ENCODE data around the gene SLC22A31.
"Not testable (repeated sequence)": the region's sequence is repeated elsewhere in the genome, so short reads cannot be mapped to it uniquely, and the experiment has no call there.

The SLC22A31 gene

DNA sequence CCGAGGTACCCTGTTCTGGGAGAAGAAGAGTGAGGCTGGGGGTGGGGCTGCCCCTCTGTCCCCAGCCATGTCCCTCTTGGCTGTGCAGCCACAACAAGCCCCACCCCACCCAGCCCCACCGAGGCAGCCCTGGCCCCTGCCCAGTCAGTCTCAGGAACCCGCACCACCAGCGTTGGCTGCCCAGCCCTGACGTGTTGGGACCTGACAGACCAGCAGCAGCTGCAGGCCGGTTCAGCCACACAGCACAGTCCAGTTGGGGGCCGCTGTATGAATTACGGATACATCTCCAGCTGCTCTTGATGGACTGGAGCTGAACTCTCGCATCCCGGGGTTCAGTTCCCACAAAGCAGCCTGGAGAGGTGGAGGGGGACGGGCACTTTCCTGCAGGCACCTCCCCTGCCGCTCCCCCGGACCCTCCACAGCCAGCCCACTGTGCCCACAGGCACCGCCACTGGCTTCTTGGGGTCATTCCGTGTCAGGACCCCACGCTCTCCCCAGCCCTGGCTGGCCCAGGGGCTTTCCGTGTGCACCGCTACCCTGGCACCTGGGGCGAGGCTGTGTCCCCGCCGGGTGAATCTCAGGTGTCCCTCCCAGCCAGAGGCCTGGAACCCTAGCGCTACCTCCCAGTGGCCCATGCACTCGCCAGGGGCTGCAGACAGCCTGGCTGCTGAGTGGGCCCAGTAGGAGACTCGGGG lies 21.7 kb downstream of the SLC22A31 start:
- DNase-seq (ENCODE audit: low read depth in 2 of 2): no peak

DNA sequence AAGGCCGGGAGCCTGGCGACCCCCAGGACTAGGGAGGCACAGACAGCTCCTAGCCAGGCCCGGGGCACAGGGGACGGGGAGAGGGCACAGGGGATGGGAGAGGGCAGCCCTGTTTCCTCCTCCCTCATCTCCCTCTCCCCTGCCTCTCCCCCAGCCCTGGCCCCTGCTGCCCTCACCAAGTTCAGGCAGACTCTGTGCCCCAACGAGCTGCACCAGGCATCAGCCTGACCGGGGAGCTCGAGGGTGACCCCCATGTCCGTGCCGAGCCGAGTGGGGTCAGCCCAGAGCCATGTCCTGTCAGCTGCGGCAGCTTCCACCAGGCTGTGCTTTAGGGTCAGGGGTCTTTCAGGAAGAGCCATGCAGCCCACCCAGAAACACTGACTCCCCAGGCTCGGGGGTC lies 22.8 kb downstream of the SLC22A31 start:
- DNase-seq (ENCODE audit: low read depth in 2 of 2): no peak

DNA sequence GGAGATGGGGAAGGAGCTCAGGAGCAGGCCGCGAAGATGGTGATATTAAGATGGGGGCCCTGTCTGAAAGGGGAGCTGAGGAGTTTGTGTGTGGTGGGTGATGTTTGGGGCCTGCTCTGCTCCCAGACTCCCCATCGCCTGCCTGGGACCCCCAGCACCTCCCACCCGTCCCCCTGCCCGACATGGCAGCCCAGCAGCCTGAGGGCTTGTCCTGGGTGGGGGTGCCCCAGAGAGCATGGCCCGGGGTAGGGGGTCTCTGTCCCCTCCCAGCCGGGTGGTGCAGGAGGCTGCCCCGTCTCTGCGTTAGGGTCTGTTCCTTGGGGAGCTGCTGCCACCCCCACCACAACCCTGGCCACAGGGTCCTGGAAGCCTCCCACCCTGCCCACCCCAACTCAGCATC lies 23.6 kb downstream of the SLC22A31 start:
- DNase-seq (ENCODE audit: low read depth in 2 of 2): no peak

DNA sequence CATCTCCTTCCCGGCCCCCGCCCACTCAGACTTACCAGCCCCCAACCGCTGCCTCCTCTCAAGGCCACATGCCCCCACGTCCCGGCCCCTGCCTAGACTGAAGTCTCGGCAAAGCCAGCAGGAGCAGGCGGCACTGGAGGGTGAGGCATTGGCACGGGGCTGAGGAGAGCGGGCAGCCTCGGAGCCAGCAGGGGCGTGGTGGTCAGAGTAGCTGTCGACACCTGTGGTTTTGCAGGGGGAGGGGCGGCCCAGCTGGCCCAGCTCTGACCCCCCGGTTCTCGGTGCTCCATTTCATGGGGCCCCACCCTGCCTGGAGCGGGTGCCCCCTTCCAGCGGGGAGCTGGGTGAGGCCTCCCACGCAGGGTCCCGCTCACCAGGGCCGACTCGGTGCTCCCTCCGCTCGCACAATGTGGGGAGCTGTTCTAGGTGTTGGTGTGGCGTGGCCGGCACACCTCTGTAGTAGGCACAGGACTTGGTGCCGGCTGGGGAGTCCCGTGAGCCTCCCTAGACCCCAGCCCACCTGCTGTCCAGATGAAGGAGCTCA lies 24.1 kb downstream of the SLC22A31 start:
- DNase-seq (ENCODE audit: low read depth in 2 of 2): no peak

DNA sequence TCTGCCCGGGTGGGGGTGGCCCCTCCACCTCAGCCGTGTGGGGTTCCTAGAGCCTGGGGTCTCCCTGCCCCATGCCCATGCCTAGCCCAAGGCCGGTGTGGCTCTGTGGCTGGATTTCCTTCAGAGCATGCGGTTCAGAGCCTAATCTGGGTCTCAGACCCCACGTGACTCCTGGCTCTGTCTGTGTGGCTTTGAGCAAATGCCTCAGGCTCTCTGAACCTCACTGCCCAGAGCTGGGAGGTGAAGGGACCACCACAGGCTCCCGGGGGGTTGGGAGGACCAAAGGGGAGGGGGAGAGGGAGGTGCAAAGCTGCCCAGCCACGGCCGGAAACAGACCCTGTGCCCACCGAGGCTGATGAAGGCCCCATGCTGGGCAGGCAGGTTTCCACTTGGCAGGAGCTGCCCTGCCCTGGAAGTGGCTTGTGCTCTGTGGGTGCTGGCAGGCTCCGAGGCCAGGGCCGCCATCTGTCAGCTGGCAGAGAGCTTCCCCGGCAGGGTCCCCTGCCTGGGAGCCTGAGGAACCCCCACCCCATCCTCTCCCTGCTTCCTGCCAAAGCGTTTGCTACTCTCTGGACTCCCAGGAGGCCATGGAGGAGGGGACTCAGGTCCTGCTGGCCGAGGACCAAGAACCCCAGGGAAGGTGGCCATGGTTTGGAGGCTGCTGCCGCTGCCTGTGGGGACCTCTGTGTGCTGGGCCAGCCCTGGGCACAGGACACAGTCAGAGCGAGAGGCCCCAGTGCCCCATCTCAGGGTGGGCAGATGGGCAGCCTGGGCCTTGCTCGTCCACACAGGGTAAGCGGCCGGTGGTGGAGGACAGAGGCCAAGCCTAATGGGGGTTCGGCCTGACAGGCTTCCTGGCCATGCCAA lies 24.8 kb downstream of the SLC22A31 start:
- no peak for DNase-seq (ENCODE audit: low read depth in 2 of 2)

DNA sequence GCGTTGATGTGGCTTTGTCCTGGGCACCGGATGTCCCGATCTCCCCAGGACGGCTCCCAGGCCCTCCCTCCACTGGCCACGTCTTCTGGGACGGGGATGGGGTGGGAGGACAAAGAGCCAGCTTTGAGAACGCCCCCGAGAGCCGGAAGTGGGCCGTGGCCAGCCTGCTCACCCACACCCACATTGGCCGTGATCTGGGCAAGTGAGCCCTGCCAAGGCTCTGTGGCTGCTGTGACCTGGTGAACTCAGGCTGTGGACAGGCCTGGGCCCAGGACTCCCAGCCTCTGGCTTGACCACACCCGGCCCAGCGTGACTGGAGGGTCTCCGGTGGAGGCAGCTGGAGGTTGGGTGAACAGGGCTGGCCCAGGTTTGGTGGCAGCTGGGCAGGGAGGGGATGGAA lies 25.5 kb downstream of the SLC22A31 start:
- no peak for DNase-seq (ENCODE audit: low read depth in 2 of 2)

DNA sequence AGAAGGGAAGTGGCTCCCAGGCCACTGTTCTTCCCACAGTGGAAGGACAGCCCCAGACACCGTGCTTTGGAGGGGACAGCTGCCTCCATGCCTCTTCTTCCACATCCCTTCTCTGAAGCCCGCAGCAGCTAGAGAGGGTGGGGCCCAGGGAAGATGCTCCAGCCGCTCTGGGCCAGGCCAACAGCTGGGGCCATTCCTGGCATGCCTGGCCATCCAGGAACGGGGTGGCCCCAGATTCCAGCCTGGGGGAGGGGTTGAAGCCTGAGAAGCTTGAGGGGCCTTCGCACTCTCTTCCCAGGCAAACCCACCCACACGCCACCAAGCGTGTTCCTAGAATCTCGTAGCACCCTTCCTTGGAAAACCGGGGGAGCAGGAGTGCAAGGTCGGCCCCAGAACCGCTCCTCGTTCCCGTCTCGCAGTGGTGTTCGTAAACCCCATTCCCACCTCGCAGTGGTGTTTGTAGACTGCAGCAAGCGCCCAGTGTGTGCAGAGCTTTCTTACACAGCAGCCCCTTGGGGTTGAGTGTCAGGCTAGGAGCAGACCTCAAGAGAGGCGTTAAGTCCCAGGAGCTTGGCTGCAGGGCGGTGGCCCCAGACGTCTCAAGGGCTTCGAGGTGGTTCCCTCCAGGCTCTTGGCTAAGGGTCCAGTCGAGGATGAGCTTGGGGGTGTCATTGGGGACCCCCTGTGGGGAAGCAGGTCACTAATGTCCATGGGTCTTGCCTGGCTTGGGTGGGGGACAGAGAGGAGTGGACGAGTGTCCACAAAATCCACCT lies 26.1 kb downstream of the SLC22A31 start:
- no peak for DNase-seq (ENCODE audit: low read depth in 2 of 2)

DNA sequence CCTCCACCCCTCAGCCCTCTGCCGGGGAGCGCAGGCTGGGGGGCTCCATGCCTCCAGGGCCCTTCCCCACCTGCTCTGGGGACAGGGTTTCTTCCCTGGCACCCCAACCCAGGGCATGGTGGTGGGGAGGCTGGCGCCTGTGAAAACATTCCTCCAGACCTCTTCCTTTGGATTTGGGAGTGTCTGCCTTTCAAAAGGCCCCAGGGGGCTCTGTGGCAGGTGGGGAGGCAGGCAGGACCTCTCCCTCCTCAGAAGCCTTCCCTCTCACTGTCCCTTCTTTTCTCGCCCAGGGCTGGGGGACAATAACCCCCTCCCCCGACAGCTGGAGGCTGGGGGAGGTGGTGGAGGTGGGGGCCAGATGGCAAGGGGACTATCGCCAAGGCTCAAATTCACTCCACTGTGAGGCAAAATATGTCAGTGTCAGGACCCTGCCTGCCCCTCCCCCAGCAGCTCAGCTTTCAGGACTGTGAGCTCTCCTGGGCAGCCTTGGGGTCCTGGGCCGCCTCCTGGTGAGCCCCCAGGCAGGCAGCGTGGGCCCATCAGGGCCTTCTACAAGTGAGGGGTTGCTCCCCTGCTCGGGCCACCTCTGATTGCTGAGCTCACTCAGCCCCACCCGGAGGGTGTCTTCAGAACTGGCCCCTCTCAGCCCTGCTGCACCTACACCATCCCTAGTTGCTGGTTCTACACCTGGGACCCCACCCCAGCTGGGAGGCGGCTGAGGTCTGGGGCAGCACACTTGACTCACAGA lies 27.0 kb downstream of the SLC22A31 start:
- no peak for DNase-seq (ENCODE audit: low read depth in 2 of 2)

DNA sequence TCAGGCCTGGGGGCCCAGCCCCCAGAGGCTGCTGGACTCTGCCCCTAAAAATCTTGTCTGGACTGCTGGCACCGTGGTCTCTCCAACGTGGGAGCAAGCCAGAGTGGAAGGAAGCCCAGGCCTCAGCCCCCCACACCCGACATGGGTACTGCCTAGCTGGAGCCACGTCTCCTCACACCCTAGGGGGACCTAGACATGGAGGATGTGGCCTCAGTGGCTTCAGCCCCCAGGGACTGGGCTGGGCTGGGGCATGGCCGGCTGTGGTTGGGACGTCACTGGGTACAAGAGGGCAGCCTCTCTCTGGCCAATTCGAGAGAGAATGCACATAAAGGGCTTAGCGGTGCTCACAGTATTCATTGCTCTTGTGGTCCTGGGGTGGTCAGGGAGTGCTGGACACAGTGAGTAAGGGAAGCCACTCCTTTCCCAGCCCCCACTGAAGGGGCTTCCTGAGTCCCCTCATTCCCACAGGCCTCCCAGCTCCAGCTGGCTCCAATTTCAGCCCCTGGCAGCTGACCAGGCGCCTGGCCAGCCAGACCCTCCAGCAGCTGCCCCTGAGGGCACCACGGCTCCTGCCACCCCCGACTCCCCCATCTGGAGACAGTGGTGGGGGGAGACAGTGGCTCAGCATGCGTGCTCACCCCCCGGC lies 27.7 kb downstream of the SLC22A31 start:
- DNase-seq (ENCODE audit: low read depth in 2 of 2): no peak

DNA sequence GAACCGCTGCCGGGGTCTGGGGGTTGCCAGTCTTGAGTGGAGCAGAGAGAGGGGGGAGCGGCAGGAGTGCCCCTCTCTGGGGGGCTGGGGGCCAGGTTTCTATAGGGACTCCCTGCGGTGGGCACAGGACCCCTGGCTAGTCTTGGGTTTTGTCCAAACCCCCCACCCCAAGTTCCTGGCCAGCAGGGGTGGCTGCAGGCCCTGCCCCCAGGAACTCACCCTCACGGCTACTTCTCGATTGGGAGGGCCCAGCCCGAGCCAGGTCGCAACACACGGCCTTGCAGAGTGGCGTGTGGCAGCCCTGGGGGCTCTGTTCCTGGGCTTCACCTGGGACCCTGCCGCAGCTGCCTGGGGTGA lies 28.2 kb downstream of the SLC22A31 start:
- DNase-seq (ENCODE audit: low read depth in 2 of 2): no peak

DNA sequence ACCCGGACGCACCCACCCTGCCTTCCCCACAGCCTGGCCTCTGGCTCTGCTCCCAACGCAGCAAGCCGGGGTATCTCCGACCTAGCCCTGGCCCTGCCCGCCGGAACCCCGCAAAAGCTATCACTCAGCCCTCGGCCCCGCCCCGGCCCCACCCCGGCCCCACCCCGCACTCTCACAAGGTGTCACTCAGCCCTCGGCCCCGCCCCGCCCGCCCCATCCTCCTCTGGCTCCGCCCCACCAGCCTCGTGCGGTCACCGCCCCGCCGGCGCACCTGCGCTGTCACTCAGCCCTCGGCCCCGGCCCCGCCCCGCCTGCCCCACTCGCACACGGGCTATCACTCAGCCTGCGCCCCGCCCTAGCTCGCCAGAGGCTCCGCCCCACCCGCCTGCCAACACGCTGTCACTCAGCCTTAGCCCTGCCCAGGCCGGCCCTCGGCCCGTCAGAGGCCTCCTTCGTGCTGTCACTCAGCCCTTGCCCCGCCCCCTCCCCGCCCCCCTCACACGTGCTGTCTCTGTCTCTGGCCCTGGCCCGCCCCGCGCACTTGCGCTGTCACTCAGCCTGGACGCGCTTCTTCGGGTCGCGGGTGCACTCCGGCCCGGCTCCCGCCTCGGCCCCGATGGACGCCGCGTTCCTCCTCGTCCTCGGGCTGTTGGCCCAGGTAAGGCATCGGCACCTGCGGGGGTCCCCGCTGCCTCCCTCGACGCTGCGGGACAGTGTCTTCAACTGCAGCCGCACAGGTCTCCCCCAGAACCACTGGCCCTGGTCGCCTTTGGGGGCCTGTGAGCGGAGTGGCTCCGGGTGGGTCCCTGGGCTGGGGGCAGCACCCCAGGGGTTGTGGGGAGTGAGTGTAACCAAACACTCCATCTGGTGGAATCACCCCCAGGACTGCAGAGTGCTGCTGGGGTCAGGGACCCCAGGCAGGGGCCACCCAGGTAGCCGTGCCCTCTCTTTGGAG lies 28.8 kb downstream of the SLC22A31 start, which contains the start of gene CDH15:
Gene CDH15, plus strand, starts transcription at position 533 of the 955 bp plus-strand sequence. Its CDS starts 84 bp downstream, at position 617.
- peak; percentile 90 to 95 for DNase-seq (ENCODE audit: low read depth in 2 of 2)

DNA sequence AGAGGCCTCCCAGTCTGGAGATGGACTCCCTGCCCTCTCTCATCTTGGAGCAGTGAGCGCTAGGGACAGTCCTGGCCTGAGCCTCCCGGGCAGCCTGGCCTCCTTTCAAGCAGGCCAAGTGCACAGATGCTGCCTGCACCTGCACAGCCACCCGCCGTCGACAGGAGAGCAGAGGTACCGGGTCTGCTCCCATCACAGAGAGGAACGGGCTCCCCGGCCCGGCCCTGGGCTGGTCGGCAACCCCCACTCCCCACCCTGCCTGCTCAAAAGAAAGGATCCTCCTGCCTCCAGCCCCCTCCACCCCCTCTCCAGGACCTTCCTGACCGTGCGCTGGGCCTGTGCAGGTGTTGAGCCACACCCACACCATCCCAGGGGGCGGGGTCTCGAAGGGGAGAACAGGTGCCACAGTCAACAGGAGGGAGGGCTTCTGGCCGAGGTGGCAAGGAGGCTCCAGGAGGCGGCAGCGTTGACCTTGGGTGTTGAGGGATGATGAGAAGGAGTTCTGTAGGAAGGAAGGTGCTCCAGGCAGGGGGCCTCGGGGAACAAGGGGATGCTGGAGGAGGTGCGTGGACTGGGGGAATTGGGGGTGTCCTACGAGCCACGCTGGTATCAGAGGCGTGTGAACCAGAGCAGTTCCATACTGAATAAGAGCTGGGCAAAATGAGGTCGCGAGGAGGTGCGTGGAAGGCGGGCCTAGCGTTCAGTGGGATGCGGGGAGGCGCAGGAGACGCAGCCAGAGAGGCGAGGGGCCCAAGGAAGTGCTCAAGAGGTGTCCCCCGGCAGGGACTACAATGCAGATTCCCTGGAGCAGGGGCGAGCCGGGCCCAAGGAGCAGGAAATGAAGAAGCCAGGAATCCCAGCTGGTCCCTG lies 29.8 kb downstream of the SLC22A31 start:
- no peak for DNase-seq (ENCODE audit: low read depth in 2 of 2)

DNA sequence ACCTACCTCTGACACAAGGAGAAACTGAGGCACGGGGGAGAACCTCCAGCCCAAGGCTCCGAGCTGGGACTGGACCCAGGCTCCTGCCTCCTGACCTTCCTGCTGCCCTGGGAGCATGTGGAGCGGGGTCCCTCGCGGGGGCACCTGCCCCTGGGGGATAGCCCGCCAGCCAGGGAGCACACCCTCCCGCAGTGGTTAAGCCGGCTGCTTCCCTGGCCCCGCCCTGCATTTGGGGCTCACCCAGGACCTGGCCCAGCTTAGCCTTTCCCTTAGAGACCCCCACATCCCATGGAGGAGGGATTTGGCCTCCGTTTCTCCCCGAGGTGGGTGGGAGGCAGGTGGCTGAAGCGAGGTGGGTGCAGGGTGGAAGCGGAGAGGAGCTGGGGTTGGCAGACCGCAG lies 30.6 kb downstream of the SLC22A31 start:
- DNase-seq (ENCODE audit: low read depth in 2 of 2): no peak

DNA sequence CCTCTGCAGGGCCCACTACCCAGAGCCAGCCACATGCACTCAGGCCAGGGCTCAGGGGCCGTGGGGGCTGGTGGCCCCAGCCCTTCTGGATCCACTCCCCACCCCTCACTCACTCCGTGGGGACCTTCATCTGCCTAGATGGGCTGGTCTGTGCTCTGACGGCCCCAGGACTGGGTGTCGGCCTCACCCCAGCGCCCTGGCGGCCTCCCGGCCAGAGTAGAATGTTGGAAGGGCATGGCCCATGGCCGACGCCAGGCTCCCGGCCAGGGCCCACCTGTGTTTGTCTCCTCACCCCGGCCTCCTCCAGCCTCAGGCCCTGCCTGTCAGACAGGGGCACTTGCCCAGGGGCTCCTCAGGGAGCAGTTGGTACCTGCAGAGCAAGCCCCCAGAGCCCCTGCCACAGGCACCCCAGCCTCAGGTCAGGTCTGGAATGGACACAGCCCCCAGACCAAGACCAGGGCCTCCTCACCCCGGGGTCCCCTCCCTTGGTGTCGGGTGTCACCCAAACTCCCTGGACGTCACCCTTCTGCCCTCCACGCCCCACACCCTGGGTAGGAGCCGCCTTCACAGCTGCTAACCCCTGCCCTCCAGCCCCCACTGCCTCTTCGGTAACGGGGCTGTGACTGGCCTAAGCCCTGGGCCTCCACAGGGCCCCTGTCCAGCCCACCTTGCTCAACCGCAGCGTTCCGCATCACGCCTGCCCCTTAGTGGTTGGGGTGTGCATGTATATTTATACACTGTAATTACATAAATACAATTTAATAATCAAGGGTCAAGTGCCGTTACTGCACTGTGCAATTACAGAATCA lies 31.8 kb downstream of the SLC22A31 start:
- no peak for DNase-seq (ENCODE audit: low read depth in 2 of 2)

DNA sequence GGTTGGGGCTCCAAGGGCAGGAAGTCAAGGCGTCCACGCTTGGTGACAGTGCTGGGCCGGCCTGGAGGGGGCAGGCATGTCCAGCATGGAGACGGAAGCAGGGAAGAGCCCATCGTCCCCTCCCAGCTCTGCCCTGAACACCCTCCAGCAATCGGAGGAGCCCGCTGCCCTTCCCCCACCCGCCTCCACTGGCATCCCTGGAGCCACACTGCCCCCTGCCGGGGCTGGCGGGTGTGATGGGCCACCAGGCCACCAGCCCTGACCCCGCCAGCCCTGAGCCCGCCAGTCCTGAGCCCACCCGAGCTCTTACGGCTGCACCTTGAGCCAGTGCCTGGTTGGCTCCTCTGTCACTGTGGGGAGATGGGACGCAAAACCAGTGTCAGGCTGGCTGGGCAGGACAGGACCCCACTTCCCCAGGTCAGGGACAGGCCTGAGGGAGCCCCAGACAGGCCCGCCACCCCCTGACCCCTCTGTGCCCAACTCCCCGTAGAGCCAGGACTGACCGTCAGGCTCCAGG lies 32.9 kb downstream of the SLC22A31 start:
- DNase-seq (ENCODE audit: low read depth in 2 of 2): peak; percentile 66 to 91

DNA sequence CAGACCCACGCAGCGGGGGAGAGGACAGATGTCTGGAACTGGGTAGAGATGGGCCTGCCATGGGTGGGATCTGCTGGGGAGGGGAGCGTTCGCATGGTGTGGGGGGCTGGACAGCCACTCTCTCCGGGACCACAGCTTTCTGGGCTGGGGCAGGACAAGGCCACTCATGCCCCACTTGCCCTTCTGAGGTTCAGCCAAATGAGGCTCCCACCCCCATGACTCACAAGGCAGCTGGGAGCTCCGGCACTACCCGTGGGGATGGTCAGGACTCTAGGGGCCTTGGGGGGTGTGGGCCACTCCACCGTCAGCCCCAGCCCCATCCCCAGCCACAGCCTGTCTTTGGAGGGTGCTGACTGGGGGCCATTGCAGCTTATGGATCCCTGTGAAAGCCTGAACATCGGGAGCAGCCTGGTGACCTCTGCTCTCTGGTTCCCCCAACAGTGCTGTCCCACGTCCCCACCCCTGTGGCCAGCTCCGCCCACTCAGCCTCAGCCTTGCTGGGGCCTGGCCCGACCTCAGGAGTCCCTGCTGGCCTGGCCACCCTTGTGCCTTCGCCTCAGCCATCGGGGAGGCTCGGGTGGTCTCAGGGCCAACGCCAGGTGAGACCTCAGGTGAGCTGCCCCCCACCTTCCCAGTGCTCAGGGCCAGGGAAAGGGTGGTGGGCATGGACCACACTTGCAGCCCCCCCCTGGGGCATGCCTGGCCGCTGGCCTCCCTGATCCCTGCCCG lies 33.5 kb downstream of the SLC22A31 start:
- no peak for DNase-seq (ENCODE audit: low read depth in 2 of 2)

DNA sequence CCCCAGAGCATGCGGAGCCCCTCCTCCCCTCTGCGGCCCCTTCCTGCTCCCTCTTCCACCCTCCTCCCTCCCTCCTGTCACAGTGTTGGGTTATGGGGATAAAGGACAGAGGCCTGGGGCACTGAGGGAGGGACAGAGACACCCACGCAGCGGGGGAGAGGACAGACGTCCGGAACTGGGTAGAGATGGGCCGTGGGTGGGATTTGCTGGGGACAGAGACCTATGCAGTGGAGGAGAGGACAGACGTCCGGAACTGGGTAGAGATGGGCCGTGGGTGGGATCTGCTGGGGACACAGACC lies 34.7 kb downstream of the SLC22A31 start:
- DNase-seq (ENCODE audit: low read depth in 2 of 2): not testable (repeated sequence)
